GM23248 (cell line): ENCODE measurements around the gene OPRL1. TPM values are rescaled to one million over a fixed set of nuclear protein-coding genes. Genes with fewer than 3 reads are reported as not detected.

Experiments used
- DNase-seq: peaks from one replicate; pipeline ENCODE4 v3.0.0-alpha.2; 2015
- H2AFZ ChIP-seq: fragments of 200-600 bp; sonication (generic); 2 replicates; pipeline ENCODE4 v1.6.1; 2016; ENCODE audit warnings: antibody characterized with exemption
- H3F3A ChIP-seq: fragments of 200-600 bp; sonication (generic); 2 replicates; pipeline ENCODE4 v1.6.1; 2016; ENCODE audit warnings: mild to moderate bottlenecking, antibody characterized with exemption, mixed run types; ENCODE audit not compliant: insufficient read depth
- H3K27ac ChIP-seq: fragments of 200-600 bp; sonication (generic); 2 replicates; pipeline ENCODE4 v1.5.1; 2016; ENCODE audit warnings: mild to moderate bottlenecking
- H3K27me3 ChIP-seq: fragments of 200-600 bp; sonication (generic); replicated peaks from 2 replicates; pipeline ENCODE4 v1.6.1; 2016; ENCODE audit warnings: mild to moderate bottlenecking; ENCODE audit not compliant: insufficient read depth
- H3K36me3 ChIP-seq: fragments of 200-600 bp; sonication (generic); 2 replicates; pipeline ENCODE4 v1.6.1; 2016; ENCODE audit warnings: low read depth, mild to moderate bottlenecking
- H3K4me1 ChIP-seq: fragments of 200-600 bp; sonication (generic); 2 replicates; pipeline ENCODE4 v1.6.1; 2016; ENCODE audit warnings: mild to moderate bottlenecking; ENCODE audit not compliant: insufficient read depth
- H3K4me2 ChIP-seq: fragments of 200-600 bp; sonication (generic); one replicate; pipeline ENCODE4 v1.6.1; 2016; ENCODE audit warnings: mild to moderate bottlenecking; ENCODE audit not compliant: unreplicated experiment
- H3K4me3 ChIP-seq: fragments of 200-600 bp; sonication (generic); 2 replicates; pipeline ENCODE4 v1.5.1; 2016; ENCODE audit warnings: mild to moderate bottlenecking
- H3K79me2 ChIP-seq: fragments of 200-600 bp; sonication (generic); 2 replicates; pipeline ENCODE4 v1.6.1; 2016; ENCODE audit warnings: mild to moderate bottlenecking; ENCODE audit not compliant: insufficient read depth
- H3K9ac ChIP-seq: fragments of 200-600 bp; sonication (generic); 2 replicates; pipeline ENCODE4 v1.6.1; 2016; ENCODE audit warnings: mild to moderate bottlenecking
- H3K9me2 ChIP-seq: fragments of 200-600 bp; sonication (generic); 2 replicates; pipeline ENCODE4 v1.6.1; 2016; ENCODE audit warnings: mixed run types, mild to moderate bottlenecking, moderate library complexity; ENCODE audit not compliant: insufficient read depth
- H3K9me3 ChIP-seq: fragments of 200-600 bp; sonication (generic); one replicate; pipeline ENCODE4 v1.6.1; 2017; ENCODE audit warnings: low read depth
- H4K20me1 ChIP-seq: fragments of 200-600 bp; sonication (generic); 2 replicates; pipeline ENCODE4 v1.6.0; 2016; ENCODE audit not compliant: insufficient read depth
- EZH2 ChIP-seq: fragments of 200-600 bp; sonication (generic); IDR thresholded peaks from 2 replicates; pipeline ENCODE4 v1.6.1; 2018; ENCODE audit warnings: antibody characterized with exemption, mild to moderate bottlenecking; ENCODE audit not compliant: insufficient read depth, poor library complexity, severe bottlenecking
- EZH2phosphoT487 ChIP-seq: fragments of 200-600 bp; sonication (generic); IDR thresholded peaks from 2 replicates; pipeline ENCODE4 v1.6.1; 2018; ENCODE audit warnings: antibody characterized with exemption, moderate library complexity, mild to moderate bottlenecking, low read depth; ENCODE audit not compliant: insufficient read depth
- WGBS, 2 experiments: methylation state at CpG; one replicate each; pipeline ENCODE4 v1.1.6; 2015 to 2017; ENCODE audit warnings: low lambda C conversion rate in 2 of 2, low coverage in 1 of 2; ENCODE audit errors: missing lambda C conversion rate in 2 of 2; 5-methylcytosine and 5-hydroxymethylcytosine counted together
- in situ Hi-C: fragments of 300-500 bp; cut with MboI; formaldehyde crosslinking; loops from 2 replicates; pipeline ENCODE4 v1.15.0; 2020
- polyA plus RNA-seq: library from polyadenylated mRNA; unstranded; fragments of >200 nt; fragmentation: Nextera tagmentation; extraction: Ambion mirVana; gene quantifications from 2 replicates; pipeline ENCODE4 v1.2.1, GENCODE V29; 2016
- total RNA-seq: library from RNA; depleted of rRNA; stranded (reverse); fragments of >200 nt; shearing (Covaris generic); gene quantifications from 2 replicates; pipeline ENCODE4 v1.2.3, GENCODE V29; 2014

OPRL1 gene
- total and polyA plus RNA-seq, 2 experiments from 2014 or later, result 0.35 to 0.86 TPM

- Histone ChIP-seq H3F3A (no peaks in the 10 kb centered on the region), H2AFZ (no peak overlapping the region), H3K9ac (no peak overlapping the region), H3K27ac (no peak overlapping the region), H3K4me1 (no peaks in the 10 kb centered on the region), H3K9me2 (no peaks in the 10 kb centered on the region), H3K27me3 (peaks cover 8% of the 10 kb centered on the region; the same call in 1 of the 2 replicates), H3K9me3 (no peaks in the 10 kb centered on the region), H4K20me1 (no peaks in the 10 kb centered on the region), H3K4me3 (no peak overlapping the region), H3K79me2 (no peaks in the 10 kb centered on the region), H3K36me3 (no peaks in the 10 kb centered on the region), H3K4me2 (no peak overlapping the region)
- 45% methylated on average over 13 of the region's 13 CpGs for WGBS, 2 experiments
- no peak for DNase-seq
- in situ Hi-C loops, result no loop called here
- TF ChIP-seq EZH2phosphoT487, result no peak
- TF ChIP-seq EZH2, result no peak
Observed at GRCh38 chr20:64140061-64140931, 60.4 kb downstream of the OPRL1 start.

GRCh38 chr20:64140956-64141355, 61.1 kb downstream of the OPRL1 start:
- Histone ChIP-seq H3K4me3 (no peak overlapping the region), H3K27me3 (peaks cover 8% of the 10 kb centered on the region; the same call in 1 of the 2 replicates), H3K4me1 (no peaks in the 10 kb centered on the region), H3K36me3 (no peaks in the 10 kb centered on the region), H3K9me3 (no peaks in the 10 kb centered on the region), H3K4me2 (no peak overlapping the region), H3K27ac (no peak overlapping the region), H3K9me2 (no peaks in the 10 kb centered on the region), H3K9ac (no peak overlapping the region), H3F3A (no peaks in the 10 kb centered on the region), H2AFZ (no peak overlapping the region), H4K20me1 (no peaks in the 10 kb centered on the region), H3K79me2 (no peaks in the 10 kb centered on the region)
- TF ChIP-seq EZH2phosphoT487 (no peak), EZH2 (no peak)
- WGBS, 2 experiments, result 51 to 53% methylated on average over 10 of the region's 10 CpGs
- in situ Hi-C loops, result no loop called here
- DNase-seq, result no peak

GRCh38 chr20:64142590-64142989, 62.7 kb downstream of the OPRL1 start:
- no peak overlapping the region for H3K4me3 ChIP-seq
- no peaks in the 10 kb centered on the region for H3K9me3 ChIP-seq
- H3K36me3 ChIP-seq, result no peaks in the 10 kb centered on the region
- no peaks in the 10 kb centered on the region for H3K9me2 ChIP-seq
- in situ Hi-C loops, result no loop called here
- H3K27me3 ChIP-seq, result peaks cover 8% of the 10 kb centered on the region; the same call in 1 of the 2 replicates
- H4K20me1 ChIP-seq, result no peaks in the 10 kb centered on the region
- 31 to 39% methylated on average over 9 of the region's 9 CpGs for WGBS, 2 experiments
- no peak overlapping the region for H2AFZ ChIP-seq
- no peak overlapping the region for H3K27ac ChIP-seq
- no peaks in the 10 kb centered on the region for H3K4me1 ChIP-seq
- no peak for DNase-seq
- no peak overlapping the region for H3K9ac ChIP-seq
- H3K79me2 ChIP-seq, result no peaks in the 10 kb centered on the region
- TF ChIP-seq EZH2, result no peak
- TF ChIP-seq EZH2phosphoT487, result no peak
- no peaks in the 10 kb centered on the region for H3F3A ChIP-seq
- no peak overlapping the region for H3K4me2 ChIP-seq

- DNase-seq, result no peak
- H3K4me3 ChIP-seq, result no peak overlapping the region
- no peak overlapping the region for H3K9ac ChIP-seq
- H3K4me2 ChIP-seq, result no peak overlapping the region
- H3K27ac ChIP-seq, result no peak overlapping the region
- peaks cover 8% of the 10 kb centered on the region; the same call in 1 of the 2 replicates for H3K27me3 ChIP-seq
- H3K9me3 ChIP-seq, result no peaks in the 10 kb centered on the region
- H3K4me1 ChIP-seq, result no peaks in the 10 kb centered on the region
- TF ChIP-seq EZH2phosphoT487, result no peak
- TF ChIP-seq EZH2, result no peak
- no peaks in the 10 kb centered on the region for H3K36me3 ChIP-seq
- no peaks in the 10 kb centered on the region for H3F3A ChIP-seq
- no peaks in the 10 kb centered on the region for H3K79me2 ChIP-seq
- H3K9me2 ChIP-seq, result no peaks in the 10 kb centered on the region
- in situ Hi-C loops, result no loop called here
- 43 to 46% methylated on average over 14 of the region's 14 CpGs for WGBS, 2 experiments
- H2AFZ ChIP-seq, result no peak overlapping the region
- no peaks in the 10 kb centered on the region for H4K20me1 ChIP-seq
Observed at GRCh38 chr20:64143018-64143801, 63.3 kb downstream of the OPRL1 start.
